Measurements from ENCODE around the gene MACROD2. TPM values are rescaled to one million over a fixed set of nuclear protein-coding genes. Genes with fewer than 3 reads are reported as not detected.

MACROD2 gene
- total RNA-seq, 4 donors from 2014 or later = 8.7 to 17.8 (median 10.8) TPM

GRCh38 chr20:15575255-15575654 lies 1579.9 kb downstream of the MACROD2 start:
- Histone ChIP-seq H3K9me3 (no peaks in the 10 kb centered on the region), H3K4me3 (replicated peaks in 1 of 3) (no peak overlapping the region), H3K4me1 (no peaks in the 10 kb centered on the region), H3K36me3 (no peaks in the 10 kb centered on the region), H3K27ac (no peak overlapping the region), H3K27me3 (no peaks in the 10 kb centered on the region)
- intact Hi-C loops (cut with DNase I) = no loop called here
- no peak for DNase-seq
- 92 to 93% methylated on average over 1 of the region's 1 CpG for WGBS, 2 donors
- TF ChIP-seq CTCF (IDR thresholded peaks at IDR 0.05) (no peak), POLR2A (IDR thresholded peaks at IDR 0.05) (no peak)

- no peaks in the 10 kb centered on the region for H3K4me1 ChIP-seq
- no peaks in the 10 kb centered on the region for H3K36me3 ChIP-seq
- H3K27me3 ChIP-seq = no peaks in the 10 kb centered on the region
- intact Hi-C loops (cut with DNase I) = no loop called here
- TF ChIP-seq POLR2A (IDR thresholded peaks at IDR 0.05) (no peak), CTCF (IDR thresholded peaks at IDR 0.05) (no peak)
- no peaks in the 10 kb centered on the region for H3K9me3 ChIP-seq
- H3K4me3 ChIP-seq (replicated peaks in 1 of 3) = no peak overlapping the region
- H3K27ac ChIP-seq = no peak overlapping the region
- DNase-seq = no peak
These were observed 1581.1 kb downstream of the MACROD2 start for GRCh38 chr20:15576411-15576810.

- Histone ChIP-seq H3K4me1 (no peaks in the 10 kb centered on the region), H3K4me3 (replicated peaks in 1 of 3) (no peak overlapping the region), H3K27ac (no peak overlapping the region), H3K36me3 (no peaks in the 10 kb centered on the region), H3K27me3 (no peaks in the 10 kb centered on the region), H3K9me3 (no peaks in the 10 kb centered on the region)
- intact Hi-C loops (cut with DNase I) = no loop called here
- DNase-seq = no peak
- WGBS, 2 donors = 79 to 88% methylated on average over 3 of the region's 3 CpGs
- no peak for TF ChIP-seq CTCF (IDR thresholded peaks at IDR 0.05)
- TF ChIP-seq POLR2A (IDR thresholded peaks at IDR 0.05) = no peak
These were observed 1582.8 kb downstream of the MACROD2 start for GRCh38 chr20:15578113-15578512.

GRCh38 chr20:15579688-15580087 lies 1584.4 kb downstream of the MACROD2 start:
- WGBS, 2 donors = 71 to 73% methylated on average over 2 of the region's 2 CpGs
- Histone ChIP-seq H3K9me3 (no peaks in the 10 kb centered on the region), H3K4me3 (replicated peaks in 1 of 3) (no peak overlapping the region), H3K27ac (no peak overlapping the region), H3K36me3 (no peaks in the 10 kb centered on the region), H3K4me1 (no peaks in the 10 kb centered on the region), H3K27me3 (no peaks in the 10 kb centered on the region)
- TF ChIP-seq CTCF (IDR thresholded peaks at IDR 0.05) = no peak
- no peak for TF ChIP-seq POLR2A (IDR thresholded peaks at IDR 0.05)
- intact Hi-C loops (cut with DNase I) = no loop called here
- DNase-seq = no peak

- WGBS, 2 donors = 49 to 53% methylated on average over 5 of the region's 5 CpGs
- H3K9me3 ChIP-seq = no peaks in the 10 kb centered on the region
- H3K4me1 ChIP-seq = no peaks in the 10 kb centered on the region
- intact Hi-C loops (cut with DNase I) = no loop called here
- H3K27me3 ChIP-seq = no peaks in the 10 kb centered on the region
- DNase-seq = no peak
- H3K27ac ChIP-seq = no peak overlapping the region
- no peak overlapping the region for H3K4me3 ChIP-seq (replicated peaks in 1 of 3)
- TF ChIP-seq POLR2A (IDR thresholded peaks at IDR 0.05) = no peak
- no peak for TF ChIP-seq CTCF (IDR thresholded peaks at IDR 0.05)
- no peaks in the 10 kb centered on the region for H3K36me3 ChIP-seq
These were observed 1586.9 kb downstream of the MACROD2 start for GRCh38 chr20:15582146-15582760.
